Activated T-cell treated with anti-CD3 and anti-CD28 coated beads, Interleukin-2, amount 50 U/mL, for 4 hours (primary cell): ENCODE data around the gene RAP2B. TPM values are rescaled to one million over a fixed set of nuclear protein-coding genes. Genes with fewer than 3 reads are reported as not detected.
"Not testable (repeated sequence)": the region's sequence is repeated elsewhere in the genome, so short reads cannot be mapped to it uniquely, and the experiment has no call there.

Experiments
- ATAC-seq, 2 donors: fragments of 200-7000 bp; cut with Tn5 transposase; one replicate each; pipeline ENCODE4 v1.10.0; 2021
- DNase-seq: peaks from one replicate; pipeline ENCODE4 v3.0.0-alpha.2; 2020
- H3K27me3 Mint-ChIP-seq: one replicate; pipeline ENCODE4 v1.8.0; 2021; ENCODE audit warnings: low read depth, mixed read lengths
- H3K36me3 Mint-ChIP-seq: one replicate; pipeline ENCODE4 v1.8.0; 2022; ENCODE audit warnings: mixed read lengths; ENCODE audit not compliant: insufficient read depth
- H3K4me1 Mint-ChIP-seq: one replicate; pipeline ENCODE4 v1.8.0; 2021; ENCODE audit warnings: low read depth, mixed read lengths
- H3K4me3 Mint-ChIP-seq: one replicate; pipeline ENCODE4 v1.8.0; 2021; ENCODE audit warnings: mild to moderate bottlenecking, moderate library complexity, mixed read lengths
- H3K9me3 Mint-ChIP-seq: one replicate; pipeline ENCODE4 v1.8.0; 2021; ENCODE audit warnings: mixed read lengths
- total RNA-seq, 3 donors: library from RNA; stranded (reverse); gene quantifications; one replicate each; pipeline ENCODE4 v1.2.1, GENCODE V29; 2021

Gene RAP2B
- total RNA-seq, 3 donors from 2014 or later = 12.3 to 15.2 (median 13.2) TPM

DNA sequence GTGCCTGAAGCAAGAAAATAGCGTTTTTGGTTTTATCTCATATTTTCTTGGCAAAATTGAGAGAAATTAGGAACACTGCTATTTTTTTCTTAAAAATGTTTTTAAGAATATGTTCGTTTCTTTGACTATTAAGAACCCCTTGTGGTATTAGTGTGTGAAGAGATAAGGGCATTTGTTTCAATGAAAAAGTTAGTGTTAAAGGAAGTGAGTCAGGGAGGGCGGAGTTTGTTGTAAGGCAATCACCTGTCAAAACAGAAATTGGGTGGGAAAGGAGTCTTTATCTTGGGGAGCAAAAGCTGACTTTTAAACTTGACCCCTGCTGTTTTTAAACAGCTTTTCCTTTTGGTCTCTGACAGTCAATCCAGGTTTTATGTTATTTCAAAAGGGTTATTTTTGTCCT, 4.2 kb downstream of the RAP2B start:
- peak; percentile 18 for DNase-seq
- Mint-ChIP-seq H3K27me3 (no peaks in the 10 kb centered on the region), H3K36me3 (peaks cover 13% of the 10 kb centered on the region), H3K4me3 (peak overlapping the region; percentile 93), H3K4me1 (peaks cover 59% of the 10 kb centered on the region), H3K9me3 (no peaks in the 10 kb centered on the region)
- ATAC-seq = no peak

- Mint-ChIP-seq H3K4me1 (peaks cover 61% of the 10 kb centered on the region), H3K9me3 (no peaks in the 10 kb centered on the region)
Observed at GRCh38 chr3:153166796-153167195, 4.8 kb downstream of the RAP2B start.

DNA sequence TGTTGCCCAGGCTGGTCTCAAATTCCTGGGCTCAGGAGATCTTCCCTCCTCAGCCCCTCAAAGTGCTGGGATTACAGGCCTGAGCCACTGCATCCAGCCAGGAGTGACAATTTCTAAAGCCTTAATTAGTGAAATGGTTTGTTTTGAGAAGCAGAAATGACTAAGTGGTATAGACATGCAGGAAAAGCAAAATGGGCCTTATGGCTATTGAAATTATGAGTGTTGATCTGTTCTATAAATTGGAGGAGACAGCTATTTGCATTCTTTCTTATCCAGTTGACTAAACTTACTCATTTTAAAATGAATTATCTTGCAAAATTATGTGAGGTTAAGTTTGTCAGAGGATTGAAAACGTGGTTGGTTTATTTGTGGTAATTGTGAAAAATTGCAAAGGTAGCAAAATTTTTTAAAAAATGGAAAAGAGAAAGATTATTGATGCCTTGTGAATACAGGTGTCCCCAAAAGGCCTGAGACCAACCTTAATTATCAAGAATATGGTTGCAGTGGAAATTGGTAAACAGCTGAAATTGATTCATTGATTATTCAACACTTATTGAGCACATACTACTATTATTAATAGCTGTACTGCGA, 7.9 kb downstream of the RAP2B start:
- Mint-ChIP-seq H3K36me3 (peaks cover 11% of the 10 kb centered on the region), H3K4me3 (no peak overlapping the region), H3K27me3 (no peaks in the 10 kb centered on the region), H3K9me3 (no peaks in the 10 kb centered on the region), H3K4me1 (peaks cover 54% of the 10 kb centered on the region)
- DNase-seq (no peak), ATAC-seq (no peak)

More at GRCh38 chr3:153166796-153167195, 4.8 kb downstream of the RAP2B start:
- DNase-seq (no peak), ATAC-seq (no peak)
- H3K36me3 Mint-ChIP-seq = peaks cover 13% of the 10 kb centered on the region
- H3K27me3 Mint-ChIP-seq = no peaks in the 10 kb centered on the region
- H3K4me3 Mint-ChIP-seq = peak overlapping the region; percentile 93

DNA sequence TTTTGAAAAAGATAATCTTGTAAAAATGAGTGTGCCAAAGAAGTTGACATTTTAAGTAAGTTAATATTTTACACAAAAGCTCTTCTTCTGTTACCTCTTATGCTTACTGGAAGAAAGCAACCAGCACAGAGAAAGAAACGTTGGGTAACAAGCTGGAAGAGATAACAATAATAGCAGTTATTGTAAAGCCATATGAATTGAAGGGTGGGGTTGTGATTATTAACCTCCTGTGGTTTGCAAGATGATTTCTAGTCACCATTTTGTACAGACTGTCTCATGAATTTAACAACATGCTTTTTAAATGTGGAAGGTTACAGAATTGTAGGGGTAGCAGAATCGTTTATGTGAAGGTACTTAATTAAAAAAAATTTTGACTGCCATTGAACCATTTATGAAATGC, 9.2 kb downstream of the RAP2B start:
- ATAC-seq (no peak), DNase-seq (no peak)
- Mint-ChIP-seq H3K4me3 (no peak overlapping the region), H3K4me1 (peaks cover 40% of the 10 kb centered on the region), H3K36me3 (peaks cover 10% of the 10 kb centered on the region), H3K9me3 (no peaks in the 10 kb centered on the region), H3K27me3 (no peaks in the 10 kb centered on the region)

DNA sequence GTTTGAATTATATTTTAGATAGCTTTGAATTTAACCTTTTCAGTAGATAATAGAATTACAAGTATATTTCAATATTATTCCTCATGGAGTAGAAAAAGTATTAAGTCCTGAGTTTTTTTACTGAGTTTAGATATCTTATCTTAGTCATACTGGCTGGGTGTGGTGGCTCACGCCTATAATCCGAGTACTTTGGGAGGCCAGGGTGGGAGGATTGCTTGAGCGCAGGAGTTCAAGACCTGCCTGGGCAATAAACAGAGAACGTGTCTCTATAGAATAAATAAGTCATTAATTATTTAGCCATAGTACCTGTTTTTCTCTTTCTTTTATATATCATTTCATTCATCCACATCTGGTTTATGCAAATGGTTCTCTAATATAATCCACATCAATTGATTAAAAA, 9.9 kb downstream of the RAP2B start:
- peaks cover 33% of the 10 kb centered on the region for H3K4me1 Mint-ChIP-seq
- peaks cover 8% of the 10 kb centered on the region for H3K36me3 Mint-ChIP-seq
- H3K4me3 Mint-ChIP-seq = no peak overlapping the region
- no peaks in the 10 kb centered on the region for H3K27me3 Mint-ChIP-seq
- H3K9me3 Mint-ChIP-seq = no peaks in the 10 kb centered on the region
- DNase-seq (no peak), ATAC-seq (no peak)

DNA sequence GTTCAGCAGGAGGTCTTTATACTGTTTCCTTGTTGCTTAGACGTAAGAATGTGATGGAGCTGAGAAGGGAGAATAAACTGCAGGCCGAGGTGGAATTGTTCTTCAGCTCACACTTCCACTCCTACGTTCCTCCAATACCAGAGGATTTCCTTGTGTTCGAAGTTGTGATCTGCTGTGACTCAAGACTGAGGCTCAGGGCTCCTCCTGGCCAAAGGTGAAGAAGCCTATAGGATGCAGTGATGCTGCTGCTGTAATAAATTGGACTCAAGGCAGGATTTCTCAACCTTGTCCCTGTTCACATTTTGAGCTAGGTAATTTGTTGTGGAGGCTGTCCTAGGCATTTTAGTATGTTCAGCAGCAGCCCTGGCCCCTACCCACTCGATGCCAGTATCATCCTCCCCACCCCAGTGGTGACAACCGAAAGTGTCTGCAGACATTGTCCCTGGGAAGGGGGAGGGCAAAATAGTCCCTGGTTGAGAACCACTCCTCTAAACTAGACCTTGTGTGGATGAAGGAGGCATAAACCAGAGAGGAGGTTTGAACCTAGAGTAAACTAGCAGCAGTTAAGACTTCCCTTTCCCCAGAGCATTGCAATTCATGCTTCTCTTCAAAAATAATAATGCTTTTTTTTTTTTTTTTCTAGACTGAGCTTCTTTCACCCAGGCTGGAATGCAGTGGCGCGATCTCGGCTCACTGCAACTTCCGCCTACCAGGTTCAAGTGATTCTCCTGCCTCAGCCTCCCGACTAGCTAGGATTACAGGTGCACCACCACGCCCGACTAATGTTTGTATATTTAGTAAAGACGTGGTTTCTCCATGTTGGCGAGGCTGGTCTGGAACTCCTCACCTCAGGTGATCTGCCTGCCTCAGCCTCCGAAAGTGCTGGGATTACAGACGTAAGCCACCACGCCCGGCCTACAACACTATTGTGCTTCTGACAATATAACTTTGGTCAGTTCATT, 11.1 kb downstream of the RAP2B start:
- ATAC-seq (no peak), DNase-seq (no peak)
- no peaks in the 10 kb centered on the region for H3K27me3 Mint-ChIP-seq
- H3K9me3 Mint-ChIP-seq = no peaks in the 10 kb centered on the region
- H3K36me3 Mint-ChIP-seq = peaks cover 8% of the 10 kb centered on the region
- H3K4me1 Mint-ChIP-seq = peaks cover 22% of the 10 kb centered on the region
- H3K4me3 Mint-ChIP-seq = no peak overlapping the region

GRCh38 chr3:153173758-153174516, 11.9 kb downstream of the RAP2B start:
- Mint-ChIP-seq H3K27me3 (no peaks in the 10 kb centered on the region), H3K4me1 (peaks cover 16% of the 10 kb centered on the region), H3K4me3 (no peak overlapping the region), H3K9me3 (no peaks in the 10 kb centered on the region), H3K36me3 (peaks cover 8% of the 10 kb centered on the region)
- DNase-seq = no peak
- no peak for ATAC-seq

DNA sequence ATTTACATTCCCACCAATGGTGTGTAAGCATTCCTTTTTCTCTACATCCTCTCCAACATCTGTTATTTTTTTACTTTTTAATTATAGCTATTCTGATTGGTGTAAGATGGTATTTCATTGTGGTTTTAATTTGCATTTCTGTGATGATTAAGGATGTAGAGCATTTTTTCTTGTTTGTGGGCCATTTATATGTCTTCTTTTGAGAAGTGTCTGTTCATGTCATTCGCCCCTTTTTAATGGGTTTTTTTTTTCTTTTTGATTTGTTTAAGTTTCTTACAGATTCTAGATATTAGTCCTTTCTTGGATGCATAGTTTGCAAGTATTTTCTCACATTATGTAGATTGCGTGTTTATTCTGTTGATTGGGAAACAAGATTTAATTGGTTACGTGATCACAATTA, 14.2 kb downstream of the RAP2B start:
- H3K27me3 Mint-ChIP-seq = no peaks in the 10 kb centered on the region
- no peak for DNase-seq
- peaks cover 1% of the 10 kb centered on the region for H3K36me3 Mint-ChIP-seq
- H3K4me1 Mint-ChIP-seq = peaks cover 11% of the 10 kb centered on the region
- ATAC-seq = no peak
- no peaks in the 10 kb centered on the region for H3K9me3 Mint-ChIP-seq
- no peak overlapping the region for H3K4me3 Mint-ChIP-seq

GRCh38 chr3:153180860-153181372, 18.9 kb downstream of the RAP2B start:
- Mint-ChIP-seq H3K27me3 (no peaks in the 10 kb centered on the region), H3K4me1 (peaks cover 9% of the 10 kb centered on the region), H3K36me3 (peaks cover 3% of the 10 kb centered on the region), H3K9me3 (no peaks in the 10 kb centered on the region), H3K4me3 (no peak overlapping the region)
- DNase-seq (no peak), ATAC-seq (no peak)

- DNase-seq (no peak), ATAC-seq (no peak)
- peaks cover 2% of the 10 kb centered on the region for H3K36me3 Mint-ChIP-seq
- no peaks in the 10 kb centered on the region for H3K9me3 Mint-ChIP-seq
- H3K27me3 Mint-ChIP-seq = no peaks in the 10 kb centered on the region
- peaks cover 9% of the 10 kb centered on the region for H3K4me1 Mint-ChIP-seq
- no peak overlapping the region for H3K4me3 Mint-ChIP-seq
Observed at GRCh38 chr3:153182501-153183293, 20.7 kb downstream of the RAP2B start.

DNA sequence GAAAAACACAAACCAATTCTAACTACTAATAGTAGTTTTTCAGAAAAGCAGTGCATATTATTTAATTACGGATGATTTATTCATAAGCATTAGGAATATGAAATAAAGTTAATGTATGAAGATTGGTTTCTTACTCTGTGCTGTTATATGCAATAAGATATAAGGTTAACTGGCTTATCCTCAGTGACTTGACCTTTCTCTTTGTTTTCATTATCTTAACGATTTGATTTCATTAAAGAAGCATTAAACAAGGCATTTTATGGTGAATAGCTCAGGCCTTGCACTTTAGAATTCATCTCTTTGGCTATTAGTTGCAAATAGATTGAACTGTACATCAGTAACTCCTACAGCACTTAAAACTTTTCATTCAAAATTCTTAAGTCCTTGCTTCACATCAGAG, 28.9 kb downstream of the RAP2B start:
- peaks cover 2% of the 10 kb centered on the region for H3K36me3 Mint-ChIP-seq
- ATAC-seq = no peak

DNA sequence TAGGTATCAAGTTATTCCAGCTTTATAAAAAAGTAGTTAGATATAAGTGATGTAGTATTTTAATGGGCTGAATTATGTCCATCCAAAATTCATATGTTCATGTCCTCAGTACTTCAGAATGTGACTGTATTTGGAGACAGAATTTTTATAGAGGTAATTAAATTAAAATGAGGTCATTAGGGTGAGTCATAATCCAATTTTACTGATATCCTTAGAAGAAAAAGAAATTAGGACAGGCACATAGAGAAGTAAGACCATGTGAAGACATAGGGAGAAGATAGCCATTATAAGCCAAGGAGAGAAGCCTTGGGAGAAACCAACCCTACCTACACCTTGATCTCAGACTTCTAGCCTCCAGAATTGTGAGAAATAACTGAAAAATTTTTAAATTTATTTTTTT, 30.3 kb downstream of the RAP2B start:
- no peaks in the 10 kb centered on the region for H3K9me3 Mint-ChIP-seq
- peaks cover 2% of the 10 kb centered on the region for H3K36me3 Mint-ChIP-seq
- H3K4me3 Mint-ChIP-seq = no peak overlapping the region
- ATAC-seq (no peak), DNase-seq (no peak)
- H3K4me1 Mint-ChIP-seq = no peaks in the 10 kb centered on the region
- no peaks in the 10 kb centered on the region for H3K27me3 Mint-ChIP-seq

More for the DNA sequence above, 28.9 kb downstream of the RAP2B start:
- no peaks in the 10 kb centered on the region for H3K27me3 Mint-ChIP-seq
- no peak for DNase-seq
- H3K9me3 Mint-ChIP-seq = no peaks in the 10 kb centered on the region
- no peaks in the 10 kb centered on the region for H3K4me1 Mint-ChIP-seq
- no peak overlapping the region for H3K4me3 Mint-ChIP-seq

- H3K4me1 Mint-ChIP-seq, ATAC-seq, H3K4me3 Mint-ChIP-seq, H3K27me3 Mint-ChIP-seq, H3K36me3 Mint-ChIP-seq, H3K9me3 Mint-ChIP-seq, DNase-seq: not testable (repeated sequence)
Observed at GRCh38 chr3:153193786-153194476, 31.9 kb downstream of the RAP2B start.
